Stimulated activated CD8-positive, alpha-beta memory T cell treated with anti-CD3 and anti-CD28 coated beads, Interleukin-15, amount 100 ng/mL, for 4 hours (primary cell): ENCODE measurements around the gene ERC2.
"Not testable (repeated sequence)": the region's sequence is repeated elsewhere in the genome, so short reads cannot be mapped to it uniquely, and the experiment has no call there.

Experiments
- DNase-seq, 2 donors: peaks; one replicate each; pipeline ENCODE4 v3.0.0-alpha.2; 2020; ENCODE audit warnings: low read depth in 2 of 2

The ERC2 gene

DNA sequence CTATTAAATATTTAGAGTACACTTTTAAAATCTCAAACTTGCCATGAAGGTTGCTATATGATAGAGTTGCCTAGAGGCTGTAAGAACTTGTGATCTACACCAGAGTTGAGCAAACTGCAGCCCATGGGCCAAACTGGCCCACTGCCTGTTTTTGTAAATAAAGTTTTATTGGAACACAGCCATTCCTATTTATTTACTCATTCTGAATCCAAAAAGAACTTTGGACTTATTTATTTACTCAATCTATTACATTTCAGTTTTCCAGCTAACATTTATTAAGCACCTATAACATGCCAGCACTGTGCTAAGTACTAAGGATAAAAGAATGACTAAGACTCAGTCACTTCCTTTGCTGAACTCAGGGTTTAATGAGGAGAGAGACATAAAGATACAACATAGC lies 403.6 kb downstream of the ERC2 start:
- no peak for DNase-seq

DNA sequence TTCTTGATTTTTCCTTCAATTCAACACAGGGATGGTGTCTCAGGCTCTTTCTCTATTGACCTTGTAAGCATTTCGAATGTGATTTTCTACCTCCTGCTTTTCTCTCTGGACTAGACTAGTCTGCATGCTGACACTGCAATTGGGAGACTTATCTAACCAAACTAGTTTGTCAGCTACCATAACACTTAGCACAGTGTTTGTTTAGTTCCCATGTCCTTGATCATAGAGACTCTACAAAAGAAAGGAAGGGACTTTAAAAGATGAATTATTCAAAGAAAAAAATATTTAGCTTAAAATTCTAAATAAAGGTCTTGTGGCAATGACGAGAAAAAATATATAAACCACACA lies 407.0 kb downstream of the ERC2 start:
- DNase-seq: no peak

GRCh38 chr3:56060521-56061278 lies 407.6 kb downstream of the ERC2 start:
- no peak for DNase-seq

- DNase-seq: no peak
Observed at GRCh38 chr3:56059731-56060130, 408.5 kb downstream of the ERC2 start.

DNA sequence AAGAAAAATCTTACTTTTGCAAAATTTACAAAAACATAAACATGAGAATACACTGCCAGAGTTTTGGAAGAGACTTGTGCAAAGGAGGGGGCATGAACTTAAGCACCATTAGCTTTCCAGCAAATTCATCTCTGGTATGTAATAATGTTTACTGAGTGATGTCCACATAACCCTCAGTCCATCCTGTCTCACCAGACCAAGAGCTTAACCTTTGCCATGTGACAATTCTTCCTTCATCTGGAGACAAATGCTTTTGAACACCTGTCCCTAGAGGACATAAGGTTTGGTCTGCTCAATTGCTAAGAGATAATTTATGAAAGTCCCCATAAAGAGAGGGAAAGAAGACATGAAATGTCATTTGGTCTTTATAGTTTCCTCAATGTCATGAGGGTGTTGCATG lies 412.3 kb downstream of the ERC2 start:
- no peak for DNase-seq

- no peak for DNase-seq
Observed at GRCh38 chr3:56055546-56055945, 412.7 kb downstream of the ERC2 start.

DNA sequence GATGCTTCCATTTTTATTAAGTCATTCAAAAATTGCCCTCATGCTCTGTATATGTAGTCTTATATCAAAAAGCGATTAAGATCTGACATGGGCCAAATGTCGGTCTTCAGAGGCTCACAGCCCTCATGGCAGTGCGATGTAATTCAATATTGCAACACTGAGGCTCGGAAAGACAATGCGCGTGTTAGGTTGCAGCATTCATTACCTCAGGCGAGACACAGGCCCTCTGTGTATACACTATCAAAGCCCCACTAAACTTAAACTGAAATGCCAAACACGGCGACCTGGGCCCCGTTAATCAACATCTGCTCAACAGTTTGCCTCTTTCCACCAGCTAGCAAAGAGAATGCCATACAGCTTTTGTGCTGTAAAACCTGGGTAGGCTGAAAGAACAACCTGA lies 413.4 kb downstream of the ERC2 start:
- DNase-seq: no peak

- no peak for DNase-seq
Observed at GRCh38 chr3:56053727-56054126, 414.5 kb downstream of the ERC2 start.

DNA sequence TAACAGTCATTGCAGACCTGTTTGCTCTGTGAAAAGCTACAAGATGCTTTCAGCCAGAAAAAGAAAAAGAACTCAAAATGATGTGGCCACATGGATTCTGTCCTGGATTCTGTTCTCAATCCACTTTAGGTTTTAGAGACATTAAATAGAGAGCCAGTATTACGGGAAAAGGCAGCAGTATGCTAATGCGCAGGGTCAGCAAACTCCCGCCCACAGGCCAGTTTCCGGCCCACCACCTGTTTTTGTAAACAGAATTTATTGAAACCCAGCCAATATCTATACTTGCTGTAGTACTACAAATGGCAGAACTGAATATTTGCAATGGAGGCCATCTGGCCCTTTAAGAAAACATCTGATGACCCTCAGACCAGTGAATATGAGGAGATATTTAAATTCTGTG lies 416.1 kb downstream of the ERC2 start:
- no peak for DNase-seq

DNA sequence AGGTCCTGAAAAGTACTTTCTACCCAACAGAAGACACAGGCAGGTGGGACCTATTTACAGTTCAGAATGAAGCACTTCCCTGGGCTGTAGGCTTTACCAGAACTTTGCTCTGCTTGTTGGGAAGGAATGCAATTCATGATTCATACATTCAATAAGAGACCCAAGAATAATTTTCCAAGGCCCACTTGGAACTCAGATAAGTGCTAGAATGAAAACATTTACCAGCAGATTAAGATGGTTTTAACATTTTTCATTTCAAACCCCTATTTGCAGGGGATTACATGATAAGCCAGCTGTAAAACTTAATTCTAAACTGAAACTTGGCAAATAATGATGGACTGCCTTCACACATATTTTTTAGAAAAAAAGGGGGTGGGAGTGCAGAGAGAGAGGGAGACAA lies 417.2 kb downstream of the ERC2 start:
- DNase-seq: no peak

DNA sequence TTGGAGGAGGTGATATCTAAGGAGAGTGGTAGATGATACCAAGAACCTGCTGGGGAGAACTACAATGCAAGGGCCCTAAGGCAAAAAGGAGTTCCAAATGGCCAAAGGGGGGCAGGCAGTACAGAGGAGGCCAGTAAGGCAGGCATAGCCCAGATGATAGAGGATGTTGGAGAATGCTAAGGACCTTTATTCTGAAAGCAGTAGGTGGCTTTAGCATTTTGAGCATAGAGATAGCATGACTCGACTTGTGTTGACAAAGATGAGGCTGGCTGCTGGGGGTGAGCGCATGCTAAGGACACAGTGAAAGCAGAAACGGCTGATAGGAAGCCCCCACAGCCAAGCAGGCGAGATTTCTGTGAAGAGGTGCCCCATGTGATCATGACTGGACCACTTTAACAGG lies 419.3 kb downstream of the ERC2 start:
- no peak for DNase-seq

GRCh38 chr3:56048331-56048730 lies 419.9 kb downstream of the ERC2 start:
- DNase-seq: no peak

DNA sequence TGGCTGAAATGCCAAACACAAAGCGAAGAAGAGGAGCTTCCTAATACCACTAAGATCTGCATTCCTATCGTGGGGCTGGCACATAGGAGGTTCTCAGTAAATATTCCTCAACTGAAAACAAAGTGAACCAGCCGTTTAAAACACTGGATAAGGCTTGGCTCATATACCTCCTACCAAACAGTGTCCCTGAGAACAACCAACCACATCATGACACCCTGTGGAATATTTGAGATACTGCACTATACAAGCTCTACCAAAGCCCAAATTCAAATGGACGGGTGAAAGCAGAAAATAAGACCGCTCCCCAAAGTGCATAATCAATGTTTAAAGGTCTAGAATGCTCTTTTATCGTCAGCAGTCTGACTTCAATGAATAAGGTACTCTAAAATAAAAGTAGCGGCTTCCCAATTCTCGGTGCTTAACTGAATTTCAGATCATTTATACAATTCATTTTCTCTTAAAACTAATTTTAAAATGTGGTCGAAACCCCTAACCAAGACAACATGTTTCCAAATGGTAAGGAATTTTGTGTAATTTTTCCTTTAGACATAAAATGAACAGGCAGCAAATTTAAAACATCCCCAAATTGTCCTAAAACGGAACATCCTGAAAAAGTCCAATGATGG lies 425.8 kb downstream of the ERC2 start:
- no peak for DNase-seq

DNA sequence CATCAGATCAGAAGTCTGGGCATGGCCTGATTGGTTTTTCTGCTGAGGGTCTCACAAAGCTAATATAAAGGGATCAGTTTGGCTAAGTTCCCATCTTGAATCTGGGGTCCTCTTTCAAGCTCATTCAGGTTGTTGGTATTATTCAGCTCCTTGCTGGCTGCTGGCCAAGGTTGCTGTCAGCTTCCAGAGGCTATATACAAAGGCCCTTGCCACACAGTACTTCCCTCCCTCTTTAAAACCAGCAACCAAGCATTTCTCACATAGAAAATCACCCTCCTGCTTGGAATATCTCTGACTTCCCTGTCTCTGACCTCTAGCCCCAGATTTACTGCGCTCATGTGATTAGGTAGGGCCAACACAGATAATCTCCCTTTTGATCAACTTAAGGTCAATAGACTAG lies 442.9 kb downstream of the ERC2 start:
- no peak for DNase-seq

DNA sequence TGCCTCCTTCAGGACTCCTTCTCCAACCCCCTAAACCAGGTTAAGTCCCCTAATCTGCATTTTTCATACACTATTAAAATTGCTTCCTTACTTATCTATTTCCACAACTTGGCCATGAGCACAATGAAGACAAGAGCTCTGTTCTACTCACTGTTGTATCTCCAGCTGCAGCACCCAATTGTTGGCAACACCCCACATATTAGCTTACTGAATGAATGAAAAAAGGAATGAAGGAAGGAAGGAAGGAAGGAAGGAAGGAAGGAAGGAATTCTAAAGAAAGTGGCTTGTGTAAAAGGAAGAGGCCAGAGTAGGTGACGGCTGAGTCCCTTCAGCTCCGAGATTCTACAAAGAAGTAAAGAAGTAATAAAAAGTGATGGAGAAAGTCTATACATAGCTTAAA lies 444.7 kb downstream of the ERC2 start:
- DNase-seq: no peak

- no peak for DNase-seq
Observed at GRCh38 chr3:56022619-56023018, 445.6 kb downstream of the ERC2 start.

- DNase-seq: no peak
Observed at GRCh38 chr3:56019490-56020146, 448.6 kb downstream of the ERC2 start.

DNA sequence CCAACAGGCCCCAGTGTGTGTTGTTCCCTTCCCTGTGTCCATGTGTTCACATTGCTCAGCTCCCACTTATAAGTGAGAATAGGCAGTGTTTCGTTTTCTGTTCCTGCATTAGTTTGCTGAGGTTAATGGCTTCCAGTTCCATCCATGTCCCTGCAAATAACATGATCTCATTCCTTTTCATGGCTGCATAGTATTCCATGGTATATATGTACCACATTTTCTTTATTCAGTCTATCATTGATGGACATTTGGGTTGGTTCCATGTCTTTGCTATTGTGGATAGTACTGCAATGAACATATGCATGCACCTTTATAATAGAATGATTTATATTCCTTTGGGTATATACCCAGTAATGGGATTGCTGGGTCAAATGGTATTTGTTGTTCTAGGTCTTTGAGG lies 452.9 kb downstream of the ERC2 start:
- DNase-seq: not testable (repeated sequence)

GRCh38 chr3:56012721-56013120 lies 455.5 kb downstream of the ERC2 start:
- DNase-seq: no peak

- no peak for DNase-seq
Observed at GRCh38 chr3:56005196-56005805, 463.0 kb downstream of the ERC2 start.

- DNase-seq: no peak
Observed at GRCh38 chr3:56003129-56003528, 465.1 kb downstream of the ERC2 start.

DNA sequence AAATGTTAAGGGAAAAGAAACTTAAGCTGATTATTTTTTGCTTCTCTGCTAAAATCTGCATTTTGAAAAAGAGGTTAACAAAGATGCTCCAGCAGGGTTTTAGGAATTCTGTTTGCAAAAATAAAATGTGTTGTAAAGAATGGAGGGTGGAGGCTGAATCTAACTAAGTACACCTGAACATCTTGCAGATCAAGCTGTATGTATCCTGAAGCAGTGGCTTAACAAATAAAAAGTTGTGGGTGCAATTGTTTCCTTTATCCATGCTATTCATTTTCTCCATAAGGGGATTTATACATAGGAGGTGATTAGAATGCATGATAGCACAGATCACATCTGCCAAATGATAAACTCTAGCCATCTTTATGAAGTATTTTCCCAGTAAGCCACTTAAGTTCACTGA lies 466.3 kb downstream of the ERC2 start:
- DNase-seq: no peak

- no peak for DNase-seq
Observed at GRCh38 chr3:56001537-56001936, 466.7 kb downstream of the ERC2 start.
